Smooth muscle cell (in vitro differentiated cells): Measurements from ENCODE around the gene TRIP10. TPM values are rescaled to one million over a fixed set of nuclear protein-coding genes. Genes with fewer than 3 reads are reported as not detected.
A peak's percentile ranks its signal among the peaks of the same experiment; 100 is the strongest.

Source experiments
- DNase-seq: peaks from one replicate; lab custom pipeline; 2025; ENCODE audit not compliant: unreplicated experiment; lab: John Stamatoyannopoulos, UW
- H2AFZ ChIP-seq: fragments of 200-600 bp; sonication (generic); 2 replicates; pipeline ENCODE4 v1.6.0; 2016; ENCODE audit warnings: antibody characterized with exemption, low read depth, mild to moderate bottlenecking
- H3F3A ChIP-seq: fragments of 200-600 bp; sonication (generic); 2 replicates; pipeline ENCODE4 v1.6.0; 2017; ENCODE audit warnings: antibody characterized with exemption, low read depth
- H3K27ac ChIP-seq: fragments of 200-600 bp; sonication (generic); 2 replicates; pipeline ENCODE4 v1.5.1; 2016; ENCODE audit warnings: low read depth, mild to moderate bottlenecking
- H3K27me3 ChIP-seq: fragments of 200-600 bp; sonication (generic); 2 replicates; pipeline ENCODE4 v1.6.1; 2016; ENCODE audit warnings: low read depth, mild to moderate bottlenecking
- H3K36me3 ChIP-seq: fragments of 200-600 bp; sonication (generic); 2 replicates; pipeline ENCODE4 v1.5.1; 2016; ENCODE audit warnings: low read depth
- H3K4me1 ChIP-seq: fragments of 200-600 bp; sonication (generic); 2 replicates; pipeline ENCODE4 v1.5.1; 2016; ENCODE audit warnings: low read depth
- H3K4me2 ChIP-seq: fragments of 200-600 bp; sonication (generic); 2 replicates; pipeline ENCODE4 v1.6.0; 2016; ENCODE audit warnings: mild to moderate bottlenecking
- H3K4me3 ChIP-seq: fragments of 200-600 bp; sonication (generic); 2 replicates; pipeline ENCODE4 v1.5.1; 2016; ENCODE audit warnings: mild to moderate bottlenecking
- H3K79me2 ChIP-seq: fragments of 200-600 bp; sonication (generic); 2 replicates; pipeline ENCODE4 v1.6.0; 2016; ENCODE audit warnings: low read depth, mild to moderate bottlenecking
- H3K9ac ChIP-seq: fragments of 200-600 bp; sonication (generic); 2 replicates; pipeline ENCODE4 v1.6.0; 2016; ENCODE audit warnings: low read depth
- H3K9me3 ChIP-seq: fragments of 200-600 bp; sonication (generic); replicated peaks from 2 replicates; pipeline ENCODE4 v1.5.1; 2016; ENCODE audit warnings: low read depth
- H4K20me1 ChIP-seq: fragments of 200-600 bp; sonication (generic); 2 replicates; pipeline ENCODE4 v1.6.0; 2016; ENCODE audit warnings: low read depth
- CTCF ChIP-seq: fragments of 200-600 bp; sonication (generic); IDR thresholded peaks from 2 replicates; pipeline ENCODE4 v1.5.1; 2017; ENCODE audit warnings: borderline replicate concordance, mild to moderate bottlenecking, antibody characterized with exemption; ENCODE audit not compliant: insufficient read depth, poor library complexity, severe bottlenecking
- WGBS: methylation state at CpG from one replicate; pipeline ENCODE4 v1.1.7; 2016; ENCODE audit warnings: low lambda C conversion rate; 5-methylcytosine and 5-hydroxymethylcytosine counted together
- polyA plus RNA-seq: library from polyadenylated mRNA; unstranded; fragments of >200 nt; fragmentation: Nextera tagmentation; extraction: Ambion mirVana; gene quantifications from 2 replicates; pipeline ENCODE4 v1.2.1, GENCODE V29; 2016
- total RNA-seq: library from RNA; depleted of rRNA; stranded (reverse); fragments of >200 nt; gene quantifications from 2 replicates; pipeline ENCODE4 v1.2.3, GENCODE V29; 2014

Gene TRIP10
- total RNA-seq: 55.0 and 57.8 TPM in 2 replicates
- polyA plus RNA-seq: 67.8 and 89.8 TPM in 2 replicates

- H4K20me1 ChIP-seq: peaks cover 30% of the 10 kb centered on the region
- H3F3A ChIP-seq: peaks cover 30% of the 10 kb centered on the region
- WGBS: 2% methylated on average over 19 of the region's 47 CpGs
- no peaks in the 10 kb centered on the region for H3K27me3 ChIP-seq
- H3K4me1 ChIP-seq: peaks cover 54% of the 10 kb centered on the region
- TF ChIP-seq CTCF: no peak
- no peaks in the 10 kb centered on the region for H3K36me3 ChIP-seq
- H3K79me2 ChIP-seq: peaks cover 28% of the 10 kb centered on the region
- peak within 1 kb of the TSS; percentile 92 for H3K4me3 ChIP-seq
- H3K4me2 ChIP-seq: peak within 1 kb of the TSS; percentile 93
- H3K27ac ChIP-seq: peak within 1 kb of the TSS; percentile 79
- peak within 1 kb of the TSS; percentile 86 for H2AFZ ChIP-seq
- H3K9ac ChIP-seq: peak within 1 kb of the TSS; percentile 81
- no peaks in the 10 kb centered on the region for H3K9me3 ChIP-seq
- peak; percentile 79 for DNase-seq
Measured at GRCh38 chr19:6739390-6739882, at the start of gene TRIP10. Gene TRIP10, plus strand, starts transcription at chr19:6739680. Its CDS starts 82 bp downstream, at chr19:6739762.

GRCh38 chr19:6690160-6690885 is 49.2 kb upstream of the TRIP10 start:
- H4K20me1 ChIP-seq: no peaks in the 10 kb centered on the region
- TF ChIP-seq CTCF: no peak
- no peak overlapping the region for H3K9ac ChIP-seq
- WGBS: 84% methylated on average over 11 of the region's 11 CpGs
- no peak overlapping the region for H3K27ac ChIP-seq
- H3K4me2 ChIP-seq: no peak overlapping the region
- no peak overlapping the region for H3K4me3 ChIP-seq
- H3K9me3 ChIP-seq: no peaks in the 10 kb centered on the region
- no peaks in the 10 kb centered on the region for H3K4me1 ChIP-seq
- H3K27me3 ChIP-seq: no peaks in the 10 kb centered on the region
- no peak for DNase-seq
- no peaks in the 10 kb centered on the region for H3K79me2 ChIP-seq
- H3K36me3 ChIP-seq: no peaks in the 10 kb centered on the region
- H3F3A ChIP-seq: no peaks in the 10 kb centered on the region
- no peak overlapping the region for H2AFZ ChIP-seq

GRCh38 chr19:6691342-6691741 is 48.1 kb upstream of the TRIP10 start:
- TF ChIP-seq CTCF: no peak
- Histone ChIP-seq H3K27me3 (no peaks in the 10 kb centered on the region), H3K4me3 (no peak overlapping the region), H3K4me2 (no peak overlapping the region), H3K9ac (no peak overlapping the region), H3K9me3 (no peaks in the 10 kb centered on the region), H3K4me1 (no peaks in the 10 kb centered on the region), H3F3A (no peaks in the 10 kb centered on the region), H3K79me2 (no peaks in the 10 kb centered on the region), H3K36me3 (no peaks in the 10 kb centered on the region), H3K27ac (no peak overlapping the region), H4K20me1 (no peaks in the 10 kb centered on the region), H2AFZ (no peak overlapping the region)
- 93% methylated on average over 8 of the region's 8 CpGs for WGBS
- no peak for DNase-seq
